Activated T-cell treated with anti-CD3 and anti-CD28 coated beads for 24 hours (primary cell): Measurements from ENCODE around the gene MRPL43.
A peak's percentile ranks its signal among the peaks of the same experiment; 100 is the strongest.
"Not testable (repeated sequence)": the region's sequence is repeated elsewhere in the genome, so short reads cannot be mapped to it uniquely, and the experiment has no call there.

Experiments used
- DNase-seq: peaks from one replicate; pipeline ENCODE4 v3.0.0-alpha.2; 2020; ENCODE audit warnings: low read depth

Gene MRPL43

DNA sequence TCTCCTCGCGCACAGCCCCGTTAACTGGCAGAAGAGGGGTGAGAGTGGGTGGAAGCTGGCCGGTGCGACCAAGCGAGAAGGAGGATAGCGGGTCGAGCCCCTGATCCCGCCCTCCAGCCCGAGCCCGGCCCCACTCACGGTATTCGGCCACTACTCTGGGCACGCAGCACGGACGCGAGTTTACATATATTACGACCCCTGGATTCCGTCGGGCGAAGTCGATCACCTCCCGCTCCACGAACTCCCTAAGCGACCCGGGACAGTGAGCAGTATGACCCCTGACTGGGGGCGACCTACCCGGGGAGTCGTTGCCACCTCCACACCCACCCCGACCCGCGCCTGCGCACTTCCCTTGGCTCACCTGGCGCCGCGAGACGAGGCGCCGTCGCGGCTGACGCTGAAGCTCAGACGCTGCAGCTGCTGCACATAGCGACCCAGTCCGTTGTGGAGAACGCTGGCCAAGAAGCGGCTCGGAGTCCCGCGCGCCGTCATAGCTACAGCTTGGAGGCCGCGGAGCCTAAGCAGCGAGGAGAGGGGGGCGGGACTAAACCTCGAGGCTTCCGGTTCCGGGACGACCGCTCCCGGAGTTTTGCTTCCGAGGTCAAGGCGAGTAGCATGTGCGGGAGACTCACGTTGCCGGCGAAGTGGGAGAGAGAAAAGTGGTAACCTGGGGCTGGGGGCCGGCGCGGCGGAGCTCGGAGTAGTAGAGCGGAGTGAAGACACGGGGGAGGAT is at the start of gene MRPL43, which contains the start of gene TWNK:
TSS of gene MRPL43 (minus strand) at position 546 of the 733 bp plus-strand sequence. CDS start at position 492, 54 bp downstream.
TSS of gene TWNK (plus strand) at position 592 of the 733 bp plus-strand sequence. CDS start 668 bp downstream, outside the sequence.
- DNase-seq, result peak; percentile 81

DNA sequence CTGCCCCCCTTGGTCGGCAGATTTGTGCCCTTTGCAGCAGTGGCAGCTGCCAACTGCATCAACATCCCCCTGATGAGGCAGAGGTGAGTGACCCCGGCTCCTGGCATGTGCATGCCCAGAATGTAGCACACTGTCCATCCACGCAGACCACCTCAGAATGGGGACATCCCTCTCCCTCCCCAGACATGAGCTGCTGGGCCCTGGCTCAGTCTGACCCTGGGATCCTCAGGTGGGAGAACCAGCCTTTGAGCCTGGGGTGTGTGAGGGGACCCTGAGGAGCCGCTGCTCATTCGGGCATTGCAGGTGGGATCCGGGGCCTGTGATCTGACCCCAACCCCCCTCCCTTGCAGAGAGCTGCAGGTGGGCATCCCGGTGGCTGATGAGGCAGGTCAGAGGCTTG is 49.4 kb upstream of the MRPL43 start:
- no peak for DNase-seq

DNA sequence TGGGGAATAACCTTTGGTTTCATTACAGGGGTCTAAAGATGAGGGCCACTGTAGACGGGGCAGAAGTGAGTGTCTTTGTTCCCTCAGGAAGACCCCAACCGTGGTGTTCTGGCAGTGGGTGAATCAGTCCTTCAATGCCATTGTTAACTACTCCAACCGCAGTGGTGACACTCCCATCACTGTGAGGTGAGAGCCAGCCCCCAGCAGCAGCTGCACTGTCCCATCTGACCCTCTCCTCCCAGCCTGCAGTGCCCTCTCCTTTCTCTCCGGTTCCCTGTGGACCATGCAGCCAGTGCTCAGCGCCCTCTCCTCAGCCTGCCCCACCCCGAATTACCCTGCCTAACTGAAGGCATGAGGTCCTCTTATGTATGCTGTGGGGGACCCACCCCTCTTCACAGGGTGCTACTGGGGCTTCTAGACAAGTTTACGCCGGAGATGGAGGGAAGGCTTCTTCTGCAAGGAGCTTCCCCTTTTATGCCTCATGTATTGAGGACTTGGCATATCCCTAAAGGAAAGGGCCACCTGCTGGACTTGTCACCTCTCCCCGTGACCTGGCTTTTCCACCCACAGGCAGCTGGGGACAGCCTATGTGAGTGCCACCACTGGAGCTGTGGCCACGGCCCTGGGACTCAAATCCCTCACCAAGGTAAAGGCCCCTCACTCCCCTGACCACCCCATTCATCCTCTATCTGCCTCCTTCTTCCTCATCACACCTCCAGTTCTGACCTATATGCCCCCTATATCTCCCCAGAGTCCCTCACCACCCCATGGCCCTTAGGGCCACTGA is 48.8 kb upstream of the MRPL43 start:
- no peak for DNase-seq

DNA sequence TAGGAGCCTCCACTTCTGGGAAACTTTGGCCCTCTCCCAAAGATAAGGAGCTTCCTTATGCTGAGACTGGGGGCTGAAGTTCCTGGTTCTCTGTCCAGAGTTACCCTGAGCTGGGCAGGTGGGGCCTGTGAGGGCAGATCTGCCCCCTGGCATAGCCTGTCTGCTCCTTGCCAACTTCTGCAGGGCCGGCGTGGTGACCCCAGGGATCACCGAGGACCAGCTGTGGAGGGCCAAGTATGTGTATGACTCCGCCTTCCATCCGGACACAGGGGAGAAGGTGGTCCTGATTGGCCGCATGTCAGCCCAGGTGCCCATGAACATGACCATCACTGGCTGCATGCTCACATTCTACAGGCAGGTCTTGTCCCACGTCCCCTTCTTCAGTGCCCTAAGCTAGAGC is 48.0 kb upstream of the MRPL43 start:
- no peak for DNase-seq

DNA sequence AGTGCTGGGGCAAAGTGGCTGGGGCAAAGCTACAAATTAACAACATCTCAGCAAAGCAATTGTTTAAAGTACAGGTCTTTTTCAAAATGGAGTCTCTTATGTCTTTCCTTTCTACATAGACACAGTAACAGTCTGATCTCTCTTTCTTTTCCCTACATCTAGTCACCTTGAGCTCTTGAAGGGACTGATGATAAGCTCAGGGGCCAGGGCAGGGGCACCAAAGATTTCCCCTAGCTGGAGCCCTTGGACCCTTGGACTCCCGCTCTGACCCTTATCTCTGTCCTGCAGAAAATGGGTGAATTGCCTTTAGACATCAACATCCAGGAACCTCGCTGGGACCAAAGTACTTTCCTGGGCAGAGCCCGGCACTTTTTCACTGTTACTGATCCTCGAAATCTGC is 47.1 kb upstream of the MRPL43 start:
- not testable (repeated sequence) for DNase-seq

DNA sequence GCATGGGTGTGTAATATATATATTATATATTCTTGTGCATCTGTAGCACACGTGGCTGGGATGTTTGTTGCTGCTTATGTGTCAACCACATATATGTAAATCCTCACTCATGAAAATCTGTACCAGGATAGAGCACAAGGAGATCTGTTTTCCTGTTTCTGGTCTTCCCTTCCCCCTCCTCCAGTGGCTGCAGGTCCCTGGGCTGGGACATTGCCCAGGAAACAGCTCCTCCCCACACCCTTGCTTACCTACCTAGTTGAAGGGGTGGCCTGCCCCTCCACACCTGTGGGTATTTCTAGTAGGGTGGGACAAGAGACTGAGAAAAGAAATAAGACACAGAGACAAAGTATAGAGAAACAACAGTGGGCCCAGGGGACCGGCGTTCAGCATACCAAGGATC is 46.0 kb upstream of the MRPL43 start:
- no peak for DNase-seq

DNA sequence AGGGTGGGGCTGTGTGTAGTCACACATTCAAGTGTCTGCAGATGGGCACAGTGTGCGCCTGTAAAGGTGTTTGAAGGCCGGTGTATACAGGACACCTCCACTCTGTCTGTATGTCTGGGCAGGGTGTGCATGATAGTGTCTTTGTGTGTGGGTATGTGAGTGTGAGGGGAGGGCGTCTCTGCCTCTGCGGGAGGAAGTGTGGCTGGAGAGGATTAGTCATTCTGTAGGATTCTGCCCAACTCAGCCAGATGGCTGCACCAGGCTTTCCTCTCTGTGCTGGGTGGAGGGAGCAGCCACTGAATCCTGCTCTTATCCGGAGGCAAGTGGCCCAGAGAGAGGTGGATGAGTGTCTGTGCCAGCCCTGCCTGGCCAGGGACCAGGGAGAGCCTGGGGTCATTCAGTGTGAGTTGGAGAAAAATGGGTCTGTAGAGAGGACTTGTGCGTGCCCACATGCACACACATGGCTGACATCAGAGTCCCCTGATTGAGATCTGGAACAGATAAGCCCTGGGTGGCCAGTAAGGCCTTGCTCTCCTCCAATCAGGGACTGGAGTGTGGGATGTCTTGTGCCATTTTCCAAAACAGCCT is 45.4 kb upstream of the MRPL43 start:
- DNase-seq, result peak; percentile 50

DNA sequence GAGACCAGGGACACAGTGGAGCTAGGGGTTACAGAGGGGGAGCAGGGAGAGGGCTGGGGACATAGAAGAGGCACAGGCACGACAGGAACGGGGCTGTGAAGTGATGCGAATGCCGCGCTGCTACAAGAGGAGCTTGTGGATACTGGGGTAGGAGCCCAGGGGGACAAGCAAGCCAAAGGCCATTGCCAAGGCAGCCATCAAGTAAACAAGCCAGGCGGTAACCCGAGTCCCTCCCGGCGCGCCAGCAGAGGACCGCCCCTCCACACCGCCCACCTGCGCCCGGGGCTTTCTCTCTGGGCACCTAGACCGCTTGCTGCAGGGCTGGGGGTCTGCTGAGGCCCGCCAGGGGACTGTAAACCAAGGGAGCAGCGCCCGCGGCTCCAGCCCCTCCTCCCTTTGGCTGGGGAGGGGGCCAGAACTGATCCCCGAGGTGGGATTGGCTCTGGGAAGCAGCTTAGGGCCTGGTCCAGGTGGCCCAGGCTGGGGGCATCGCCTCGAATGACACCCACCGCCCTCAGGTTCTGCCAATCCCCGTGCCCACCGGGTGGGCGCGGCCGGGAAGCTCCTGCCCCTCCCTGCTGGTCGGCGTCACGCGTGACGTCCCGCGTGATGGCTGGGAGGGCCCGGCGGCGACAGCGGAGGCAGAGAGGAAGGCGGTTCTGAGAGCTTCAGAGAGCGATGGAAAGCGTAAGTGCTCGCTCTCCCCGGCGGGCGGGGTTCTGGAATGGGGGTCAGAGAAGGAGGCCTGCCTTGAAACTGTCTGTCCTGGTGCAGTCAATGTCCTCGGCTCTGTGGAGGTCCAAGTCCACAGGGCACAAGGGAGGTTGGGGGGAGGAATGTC is 44.7 kb upstream of the MRPL43 start:
- peak; percentile 60 for DNase-seq

DNA sequence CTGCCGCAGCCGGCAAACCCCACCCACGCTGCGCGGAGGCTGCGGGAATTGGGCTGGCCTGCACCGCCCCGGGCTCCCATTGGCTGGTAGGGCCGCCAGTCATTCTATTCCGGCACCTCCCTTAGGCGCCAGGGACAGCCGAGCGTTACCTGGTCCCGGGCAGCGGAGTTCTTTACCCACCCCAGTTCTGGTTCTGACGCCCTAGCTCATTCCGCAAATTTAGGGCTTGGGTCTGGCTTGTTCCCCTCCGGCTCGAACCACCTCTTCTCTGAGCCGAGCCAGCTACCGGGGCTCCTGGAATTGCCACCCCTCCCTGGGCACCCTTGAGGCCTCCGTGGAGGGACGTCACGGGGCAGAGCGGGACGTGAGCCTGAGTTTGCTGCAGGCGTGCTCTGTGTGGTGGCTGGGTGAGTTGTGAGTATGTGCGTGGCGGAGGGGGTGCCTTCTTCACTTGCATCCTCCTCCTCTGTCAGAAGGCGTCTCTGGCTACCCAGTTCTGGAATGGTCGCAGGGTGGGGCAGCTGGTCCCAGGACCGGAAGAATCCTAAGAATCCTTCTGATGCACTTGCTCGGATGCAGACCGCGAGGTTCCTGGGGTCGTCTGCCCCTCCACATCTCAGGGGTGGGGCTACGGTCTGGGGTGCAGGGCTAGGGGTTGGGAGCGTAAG is 44.0 kb upstream of the MRPL43 start, which contains the start of the genes PDZD7 and SFXN3:
TSS of gene PDZD7 (minus strand) at position 2 of the 668 bp plus-strand sequence. CDS start 910 bp downstream, outside the sequence.
TSS of gene SFXN3 (plus strand) at position 107 of the 668 bp plus-strand sequence. CDS start 3,461 bp downstream, outside the sequence.
- peak; percentile 91 for DNase-seq

DNA sequence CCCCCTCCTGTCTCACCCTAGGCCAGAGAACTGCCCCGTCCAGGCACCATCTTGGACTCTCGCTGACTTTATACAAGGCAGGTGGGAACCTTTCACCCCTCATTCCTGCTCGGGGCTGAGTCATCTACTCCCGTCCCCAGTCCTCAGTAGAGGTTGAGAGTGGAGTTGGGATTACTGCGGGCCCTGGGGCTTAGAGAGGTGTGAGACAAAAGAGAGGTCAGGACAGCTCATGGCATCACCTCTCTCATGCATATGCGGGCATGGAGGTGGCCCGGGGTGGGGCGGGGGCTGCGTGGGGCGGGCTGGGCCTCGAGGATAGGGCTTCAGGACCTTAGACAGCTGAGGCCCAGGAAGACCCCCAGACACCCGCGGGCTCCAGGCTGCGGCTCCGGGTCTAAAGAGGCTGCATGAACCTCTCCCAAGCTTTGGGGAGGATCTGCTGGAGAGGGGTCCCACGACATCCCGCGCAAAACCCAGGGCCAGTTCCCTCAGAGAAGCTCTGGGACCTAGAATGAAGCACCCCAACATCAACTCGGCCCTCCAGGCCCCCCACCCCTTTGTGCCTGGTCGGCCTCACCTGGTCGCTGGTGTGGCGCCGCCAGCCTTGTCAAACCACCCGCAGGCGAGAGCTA is 43.3 kb upstream of the MRPL43 start:
- DNase-seq, result no peak

DNA sequence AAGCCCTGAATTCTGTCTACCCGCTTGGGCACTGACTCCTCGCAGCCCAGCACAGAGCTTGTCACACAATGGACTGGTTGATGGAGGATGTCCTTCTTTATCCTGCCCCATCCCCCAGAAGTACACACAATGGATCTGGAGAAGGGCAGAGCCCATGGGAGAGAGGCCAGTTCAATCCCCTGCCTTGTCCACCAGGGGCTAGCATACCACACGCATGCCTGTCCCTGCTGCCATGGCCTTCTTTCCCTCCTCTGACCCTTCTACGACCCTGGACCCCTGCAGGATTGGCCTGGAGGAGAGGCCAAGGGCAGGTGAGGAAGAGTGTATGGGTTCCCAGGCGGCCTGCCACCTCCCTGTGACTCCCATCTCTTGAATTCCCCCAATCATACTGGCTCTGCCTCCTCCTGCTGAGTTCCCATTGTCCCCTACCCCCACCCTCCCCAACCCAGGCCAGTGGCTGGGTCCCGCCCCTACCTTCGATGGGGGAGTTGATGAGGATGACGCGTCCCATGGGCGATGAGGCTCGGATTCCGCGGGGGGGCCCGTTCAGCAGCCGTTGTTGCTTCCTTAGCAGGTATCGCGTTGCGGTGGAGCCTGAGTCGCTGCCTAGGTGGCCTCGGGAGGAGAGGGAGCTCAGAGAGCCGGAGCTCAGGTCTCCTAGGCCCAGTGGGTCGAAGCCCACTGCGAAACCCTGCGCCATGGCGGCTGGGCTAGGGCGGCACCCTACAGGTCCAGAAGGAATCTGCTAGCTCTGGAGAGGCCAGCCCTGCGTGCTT is 42.4 kb upstream of the MRPL43 start:
- DNase-seq, result no peak

DNA sequence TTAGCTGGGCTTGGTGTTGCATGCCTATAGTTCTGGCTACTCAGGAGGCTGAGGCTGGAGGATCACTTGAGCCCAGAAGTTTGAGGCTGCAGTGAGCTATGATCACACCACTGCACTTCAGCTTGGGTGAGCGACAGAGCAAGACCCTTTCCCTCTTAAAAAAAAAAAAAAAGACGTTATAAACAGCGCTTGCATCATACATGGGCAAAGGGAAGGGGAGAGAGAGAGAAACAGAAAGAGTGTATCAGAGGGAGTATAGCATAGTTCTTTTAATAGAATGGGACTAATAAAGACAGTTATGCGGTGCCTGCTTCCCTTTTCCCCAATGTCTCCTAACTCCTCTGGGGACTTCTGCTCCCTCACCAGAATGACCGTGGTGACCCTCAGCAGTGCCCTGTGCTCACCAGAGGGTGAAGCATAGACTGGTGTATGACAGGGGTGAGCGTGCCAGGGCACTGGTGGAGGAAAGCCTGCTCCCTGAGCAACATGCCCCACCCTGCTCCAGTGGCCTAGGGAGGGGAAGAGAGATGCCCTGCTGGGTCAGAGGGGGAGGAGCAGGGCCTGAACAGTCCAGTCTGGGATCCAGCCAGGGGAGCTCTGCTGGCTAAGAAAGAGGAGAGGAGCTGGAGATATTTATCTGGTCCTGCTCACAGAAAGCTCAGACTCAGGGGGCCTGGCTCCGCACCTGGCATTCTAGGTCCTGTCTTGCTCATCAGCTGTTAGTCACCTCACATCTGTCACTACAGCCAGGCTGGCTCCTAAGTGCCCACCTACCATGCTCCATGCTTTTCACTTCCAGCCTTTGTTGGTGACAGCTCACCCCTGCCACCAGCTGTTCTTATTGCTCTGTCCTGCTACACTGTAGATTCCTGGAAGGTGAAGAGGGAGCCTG is 41.4 kb upstream of the MRPL43 start:
- no peak for DNase-seq

DNA sequence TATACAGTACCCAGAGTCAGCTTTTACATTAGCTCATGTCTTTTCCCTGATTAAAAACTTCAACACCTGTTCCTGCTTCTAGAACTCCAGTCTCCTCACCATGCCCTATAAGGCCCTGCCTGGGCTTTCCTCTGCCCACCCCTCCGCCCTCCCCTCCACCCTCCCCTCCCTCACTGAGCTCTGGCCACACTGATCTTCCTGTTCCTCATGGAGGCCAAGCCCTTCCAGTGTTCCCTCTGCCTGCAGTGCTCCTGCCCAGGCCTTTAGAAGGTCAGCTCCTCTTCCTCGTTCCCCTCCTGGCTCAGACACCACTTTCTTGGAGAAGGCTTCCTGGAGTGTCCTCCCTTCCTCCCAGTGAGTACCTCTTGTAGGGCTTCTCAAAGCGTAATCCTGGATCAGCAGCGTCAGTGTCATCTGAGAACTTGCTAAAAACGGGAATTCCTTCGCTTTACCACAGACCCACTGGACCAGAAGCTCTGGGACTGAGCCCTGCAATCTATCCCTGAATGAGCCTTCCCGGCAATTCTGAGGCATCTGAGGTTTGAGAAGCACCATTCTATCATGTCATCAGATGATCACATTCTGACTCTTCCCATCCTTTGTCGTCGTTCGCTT is 39.9 kb upstream of the MRPL43 start:
- DNase-seq, result no peak

DNA sequence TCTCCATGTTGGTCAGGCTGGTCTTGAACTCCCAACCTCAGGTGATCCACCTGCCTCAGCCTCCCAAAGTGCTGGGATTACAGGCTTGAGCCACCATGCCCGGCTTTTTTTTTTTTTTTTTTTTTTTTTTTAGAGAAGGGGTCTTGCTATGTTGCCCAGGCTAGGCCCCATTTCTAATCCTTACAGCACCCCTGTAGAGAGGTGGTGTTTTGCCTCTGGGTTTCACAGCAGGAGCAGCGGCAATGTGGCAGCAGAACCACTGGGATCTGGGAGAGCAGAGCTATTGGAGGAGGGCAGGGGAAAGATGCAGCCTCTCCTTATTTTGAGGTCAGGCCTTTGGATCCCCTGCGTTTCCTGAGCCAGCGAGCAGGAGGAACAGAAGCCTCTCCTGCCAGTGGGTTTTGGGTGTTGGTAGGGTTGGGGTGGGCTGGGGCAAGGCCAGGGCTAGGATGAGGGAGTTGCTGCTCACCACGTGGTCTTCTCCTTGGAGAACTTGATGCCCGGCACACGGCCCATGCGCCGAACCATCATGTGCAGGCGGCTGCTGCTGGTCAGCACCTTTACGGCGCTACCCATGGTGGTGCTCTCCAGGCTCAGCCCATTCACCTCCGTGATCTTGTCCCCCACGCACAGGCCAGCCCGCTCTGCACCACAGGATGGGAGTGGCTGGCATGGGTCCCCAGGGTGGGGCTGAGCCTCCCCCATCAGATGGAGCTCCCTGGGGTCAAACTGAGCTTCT is 35.8 kb upstream of the MRPL43 start:
- DNase-seq, result no peak

DNA sequence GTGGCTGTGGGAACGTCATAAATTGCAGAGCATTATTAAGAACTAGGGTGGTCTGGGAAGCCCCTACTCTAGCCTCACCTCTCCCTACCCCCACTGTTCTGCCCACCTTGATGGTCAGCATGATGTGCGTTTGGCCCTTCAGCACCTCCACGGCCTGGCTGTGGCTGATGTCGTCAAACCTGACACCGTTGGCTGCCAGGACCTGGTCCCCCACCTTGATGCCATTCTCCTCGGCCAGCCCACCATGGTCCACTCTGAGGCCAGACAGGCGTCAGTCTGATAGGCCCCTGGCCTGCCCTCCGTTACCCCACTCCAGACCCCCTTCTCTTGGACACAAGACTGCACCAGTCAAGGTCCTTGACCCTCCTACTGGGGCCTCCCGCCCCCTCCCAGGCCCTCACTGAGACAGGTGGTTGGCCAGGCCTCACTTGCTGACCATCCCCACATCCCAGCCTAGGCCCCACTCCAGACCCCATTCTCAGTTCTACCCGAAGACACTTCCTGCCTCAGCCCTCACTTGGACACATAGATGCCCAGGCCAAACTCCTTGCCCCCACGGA is 34.5 kb upstream of the MRPL43 start:
- DNase-seq, result no peak

DNA sequence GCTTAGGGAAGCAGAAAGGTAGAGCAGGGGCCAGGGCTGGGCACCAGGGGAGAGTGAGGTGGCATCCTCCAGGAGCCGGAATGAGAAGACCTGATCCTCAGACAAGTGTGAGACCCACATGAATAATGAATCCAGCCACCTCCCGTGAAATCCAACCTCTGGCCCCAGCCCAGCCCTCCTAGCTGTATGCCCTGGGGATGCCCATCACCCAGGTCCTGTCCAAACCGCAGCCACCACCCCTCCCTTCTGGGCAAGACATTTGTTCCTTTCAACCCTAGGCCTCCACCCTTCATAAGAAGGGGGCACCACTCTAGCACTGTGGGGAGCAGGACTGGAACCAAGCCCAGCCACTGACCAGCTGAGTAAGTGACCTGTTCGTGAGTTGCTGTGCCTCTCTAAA is 33.9 kb upstream of the MRPL43 start:
- DNase-seq, result no peak

DNA sequence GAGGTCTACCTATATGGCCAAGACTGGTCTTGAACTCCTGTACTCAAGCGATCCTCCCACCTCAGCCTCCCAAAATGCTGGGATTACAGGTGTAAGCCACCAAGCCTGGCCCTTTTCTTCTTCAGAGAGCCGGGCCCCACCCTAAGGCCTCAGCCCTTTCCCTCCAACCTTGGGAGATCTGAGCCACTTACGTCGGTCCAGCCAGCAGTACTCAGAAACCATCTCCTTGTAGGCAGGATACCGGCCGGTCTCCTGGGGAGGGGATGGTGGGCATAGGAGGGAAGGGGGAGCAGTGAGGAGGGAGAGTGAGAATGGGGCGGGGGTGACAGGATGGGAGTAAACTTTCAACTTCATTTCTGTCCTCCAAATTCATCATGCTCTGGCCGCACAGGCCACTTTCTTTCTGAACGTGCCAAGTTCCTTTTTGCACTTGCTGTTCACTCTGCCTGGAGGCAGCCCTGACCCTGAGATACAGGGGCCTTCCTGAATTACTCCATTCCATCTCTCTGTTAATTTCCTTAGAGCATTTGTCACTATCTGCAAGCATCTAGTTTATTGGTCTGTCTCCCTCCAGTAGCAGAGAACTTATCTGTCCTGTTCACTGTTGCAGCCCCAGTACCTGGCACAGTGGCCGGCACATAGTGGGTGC is 33.3 kb upstream of the MRPL43 start:
- no peak for DNase-seq
